Thoracic aorta (tissue), 2 donors: ENCODE data around the gene SH3BP4. TPM values are rescaled to one million over a fixed set of nuclear protein-coding genes. Genes with fewer than 3 reads are reported as not detected.

ENCODE experiments used
- ATAC-seq: fragments of 150-250 bp; one replicate; pipeline ENCODE4 v1.8.0; 2017; ENCODE audit warnings: low read depth; ENCODE audit not compliant: insufficient number of reproducible peaks, low FRiP score
- DNase-seq: peaks from one replicate; pipeline ENCODE4 v3.0.0-alpha.2; 2020; ENCODE audit warnings: low spot score
- H3K27ac ChIP-seq, 2 donors: fragments of 200-600 bp; sonication (generic); 1 replicate in 1 of 2; 2 replicates in 1 of 2; pipeline ENCODE4 v1.5.1; 2016; ENCODE audit warnings: mild to moderate bottlenecking in 2 of 2, moderate library complexity in 2 of 2
- H3K27me3 ChIP-seq: fragments of 200-600 bp; sonication (generic); replicated peaks from 2 replicates; pipeline ENCODE4 v1.6.0; 2016; ENCODE audit warnings: mild to moderate bottlenecking; ENCODE audit not compliant: insufficient read depth
- H3K36me3 ChIP-seq: fragments of 200-600 bp; sonication (generic); one replicate; pipeline ENCODE4 v1.5.1; 2016
- H3K4me1 ChIP-seq, 2 donors: fragments of 200-600 bp; sonication (generic); 1 replicate in 1 of 2; 2 replicates in 1 of 2; pipeline versions ENCODE4 v1.5.1 to v1.6.0; 2016; ENCODE audit warnings: low read depth in 2 of 2, mild to moderate bottlenecking in 1 of 2; ENCODE audit not compliant: control insufficient read depth in 1 of 2
- H3K4me3 ChIP-seq: fragments of 200-600 bp; sonication (generic); 2 replicates; pipeline ENCODE4 v1.5.1; 2016; ENCODE audit warnings: mild to moderate bottlenecking
- H3K9me3 ChIP-seq: fragments of 200-600 bp; sonication (generic); 2 replicates; pipeline ENCODE4 v1.5.1; 2016
- total RNA-seq, 2 donors: library from RNA; depleted of rRNA; stranded (reverse); fragments of >200 nt; gene quantifications; one replicate each; pipeline versions ENCODE4 v1.1.0 to v1.2.3, GENCODE V29; 2016
- TF ChIP-seq, protein P1 (sequence below): fragments of 200-600 bp; sonication (generic); IDR thresholded peaks from one replicate; pipeline ENCODE4 v1.5.1; 2019; ENCODE audit warnings: antibody characterized with exemption

The SH3BP4 gene
- total RNA-seq, 2 donors from 2014 or later, result 24.0 to 32.4 TPM

DNA sequence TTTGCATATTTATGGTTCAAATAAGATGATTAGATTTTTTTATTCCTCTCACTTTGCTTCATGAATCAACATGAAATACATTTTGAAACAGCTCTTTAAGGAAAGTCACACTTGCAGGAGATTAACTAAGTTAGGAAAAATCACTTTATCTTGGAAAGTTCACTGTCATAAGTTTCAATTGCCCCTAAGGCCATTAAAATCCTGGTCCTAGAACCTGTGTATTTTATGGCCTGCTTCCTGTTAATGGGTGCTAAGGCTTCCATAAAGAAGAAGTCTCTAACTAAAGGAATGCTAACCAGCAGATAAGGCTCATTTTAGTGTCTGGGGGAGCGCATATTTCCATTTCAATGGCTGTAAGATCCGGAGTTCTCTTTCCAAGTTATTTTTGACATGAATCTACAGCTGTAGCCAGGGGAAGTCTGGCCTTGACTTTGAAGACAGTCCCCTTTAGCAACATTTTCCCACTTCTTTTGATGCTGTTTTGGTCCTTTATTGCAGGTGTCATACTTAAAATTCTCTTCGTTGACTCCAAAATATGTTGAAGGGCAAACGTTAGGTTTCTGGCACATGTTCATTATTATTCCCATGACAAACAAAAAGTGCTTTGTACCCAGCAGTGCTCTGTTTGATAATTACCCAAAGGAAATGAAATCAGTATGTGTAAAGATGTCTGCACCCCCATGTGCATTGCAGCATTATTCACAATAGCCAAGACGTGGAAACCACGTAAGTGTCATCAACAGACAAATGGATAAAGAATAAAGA, 34.4 kb upstream of the SH3BP4 start:
- Histone ChIP-seq H3K36me3 (no peaks in the 10 kb centered on the region), H3K4me3 (no peak overlapping the region), H3K27me3 (no peaks in the 10 kb centered on the region), H3K9me3 (no peaks in the 10 kb centered on the region), H3K27ac (no peak overlapping the region), H3K4me1 (no peaks in the 10 kb centered on the region)
- TF ChIP-seq, protein P1, sequence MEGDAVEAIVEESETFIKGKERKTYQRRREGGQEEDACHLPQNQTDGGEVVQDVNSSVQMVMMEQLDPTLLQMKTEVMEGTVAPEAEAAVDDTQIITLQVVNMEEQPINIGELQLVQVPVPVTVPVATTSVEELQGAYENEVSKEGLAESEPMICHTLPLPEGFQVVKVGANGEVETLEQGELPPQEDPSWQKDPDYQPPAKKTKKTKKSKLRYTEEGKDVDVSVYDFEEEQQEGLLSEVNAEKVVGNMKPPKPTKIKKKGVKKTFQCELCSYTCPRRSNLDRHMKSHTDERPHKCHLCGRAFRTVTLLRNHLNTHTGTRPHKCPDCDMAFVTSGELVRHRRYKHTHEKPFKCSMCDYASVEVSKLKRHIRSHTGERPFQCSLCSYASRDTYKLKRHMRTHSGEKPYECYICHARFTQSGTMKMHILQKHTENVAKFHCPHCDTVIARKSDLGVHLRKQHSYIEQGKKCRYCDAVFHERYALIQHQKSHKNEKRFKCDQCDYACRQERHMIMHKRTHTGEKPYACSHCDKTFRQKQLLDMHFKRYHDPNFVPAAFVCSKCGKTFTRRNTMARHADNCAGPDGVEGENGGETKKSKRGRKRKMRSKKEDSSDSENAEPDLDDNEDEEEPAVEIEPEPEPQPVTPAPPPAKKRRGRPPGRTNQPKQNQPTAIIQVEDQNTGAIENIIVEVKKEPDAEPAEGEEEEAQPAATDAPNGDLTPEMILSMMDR, result no peak
- DNase-seq (no peak), ATAC-seq (no peak)

- no peak overlapping the region for H3K27ac ChIP-seq
- no peaks in the 10 kb centered on the region for H3K9me3 ChIP-seq
- no peaks in the 10 kb centered on the region for H3K36me3 ChIP-seq
- DNase-seq, result no peak
- no peaks in the 10 kb centered on the region for H3K27me3 ChIP-seq
- no peak for ATAC-seq
- no peak overlapping the region for H3K4me3 ChIP-seq
- no peaks in the 10 kb centered on the region for H3K4me1 ChIP-seq
- TF ChIP-seq, protein P1, result no peak
Observed at GRCh38 chr2:234919711-234920110, 32.1 kb upstream of the SH3BP4 start.

- DNase-seq, result no peak
- Histone ChIP-seq H3K27me3 (no peaks in the 10 kb centered on the region), H3K4me1 (no peaks in the 10 kb centered on the region), H3K27ac (no peak overlapping the region), H3K36me3 (no peaks in the 10 kb centered on the region), H3K9me3 (no peaks in the 10 kb centered on the region), H3K4me3 (no peak overlapping the region)
- ATAC-seq, result no peak
- TF ChIP-seq, protein P1, result no peak
Observed at GRCh38 chr2:234920836-234921235, 31.0 kb upstream of the SH3BP4 start.

DNA sequence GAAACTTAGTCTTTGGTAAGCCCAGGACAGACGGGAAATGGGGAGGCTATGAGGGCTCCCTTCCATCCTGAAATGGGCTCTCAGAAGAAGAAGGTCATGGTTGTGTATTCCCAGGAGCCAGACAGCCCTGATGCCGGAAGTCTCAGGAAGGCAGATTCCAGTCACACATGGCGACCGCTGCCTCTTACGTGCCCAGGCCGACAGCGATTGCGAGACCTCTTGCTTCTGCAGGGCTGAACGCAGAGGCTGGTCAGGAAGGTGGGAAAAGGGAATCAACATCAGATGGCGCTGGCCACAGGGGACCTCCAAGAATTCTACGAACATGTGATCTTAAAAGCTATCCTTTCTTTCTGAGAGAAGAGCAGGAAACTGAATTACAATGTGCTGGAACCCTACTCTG, 22.8 kb upstream of the SH3BP4 start:
- no peaks in the 10 kb centered on the region for H3K27me3 ChIP-seq
- no peak for DNase-seq
- no peaks in the 10 kb centered on the region for H3K4me1 ChIP-seq
- no peak overlapping the region for H3K27ac ChIP-seq
- H3K9me3 ChIP-seq, result no peaks in the 10 kb centered on the region
- TF ChIP-seq, protein P1, result no peak
- ATAC-seq, result no peak
- no peaks in the 10 kb centered on the region for H3K36me3 ChIP-seq
- no peak overlapping the region for H3K4me3 ChIP-seq

- no peaks in the 10 kb centered on the region for H3K4me1 ChIP-seq
- TF ChIP-seq, protein P1, result no peak
- no peak overlapping the region for H3K27ac ChIP-seq
- H3K27me3 ChIP-seq, result no peaks in the 10 kb centered on the region
- ATAC-seq (no peak), DNase-seq (no peak)
- no peaks in the 10 kb centered on the region for H3K36me3 ChIP-seq
- no peaks in the 10 kb centered on the region for H3K9me3 ChIP-seq
- no peak overlapping the region for H3K4me3 ChIP-seq
Observed at GRCh38 chr2:234930397-234930796, 21.4 kb upstream of the SH3BP4 start.
